Adrenal gland (tissue), 5 donors: ENCODE measurements around the gene PSMA5.

ENCODE experiments used
- CTCF ChIP-seq, 6 experiments: fragments of 450-650 bp in 4 of 6; fragments of 200-600 bp in 2 of 6; sonication (generic) in 1 of 6; IDR thresholded peaks; 1 replicate in 5 of 6; 2 replicates in 1 of 6; pipeline versions ENCODE4 v1.5.1 to v1.8.0; 2016 to 2021; ENCODE audit warnings: antibody characterized with exemption in 6 of 6, mild to moderate bottlenecking in 2 of 6, moderate library complexity in 1 of 6
- POLR2A ChIP-seq, 2 donors: fragments of 450-650 bp; IDR thresholded peaks; one replicate each; pipeline ENCODE4 v1.6.1; 2017; ENCODE audit warnings: antibody characterized with exemption in 2 of 2, mild to moderate bottlenecking in 2 of 2, moderate library complexity in 1 of 2
- donor health status: DM: no; HTN: no; CAD: no.

DNA sequence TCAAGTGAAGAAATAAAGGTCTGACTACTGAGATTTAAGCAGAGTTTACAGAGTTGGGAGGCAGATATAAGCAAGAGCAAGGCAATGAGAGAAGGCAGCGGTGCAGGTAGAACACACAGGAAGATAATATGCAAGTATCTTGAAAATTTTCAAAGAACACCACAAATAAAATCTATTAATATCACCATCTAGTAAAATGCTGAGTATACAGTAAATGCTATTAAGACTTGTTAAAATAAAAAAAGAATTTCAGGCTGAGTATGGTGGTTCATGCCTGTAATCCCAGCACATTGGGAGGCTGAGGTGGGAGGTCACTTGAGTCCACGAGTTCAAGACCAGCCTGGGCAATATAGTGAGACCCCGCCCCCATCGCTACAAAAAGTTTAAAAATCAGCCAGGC lies 48.5 kb downstream of the PSMA5 start:
- TF ChIP-seq POLR2A (IDR thresholded peaks at IDR 0.05), result no peak
- TF ChIP-seq CTCF (IDR thresholded peaks at IDR 0.05), result no peak
